GM21528 (cell line): Measurements from ENCODE around the gene SLC26A1.
"Not testable (repeated sequence)": the region's sequence is repeated elsewhere in the genome, so short reads cannot be mapped to it uniquely, and the experiment has no call there.

Source experiments
- ATAC-seq: cut with Tn5 transposase; IDR thresholded peaks from one replicate; pipeline ENCODE4 v1.9.1; 2021; ENCODE audit warnings: mild to moderate bottlenecking, moderate library complexity; ENCODE audit not compliant: unreplicated experiment, low FRiP score

The SLC26A1 gene

DNA sequence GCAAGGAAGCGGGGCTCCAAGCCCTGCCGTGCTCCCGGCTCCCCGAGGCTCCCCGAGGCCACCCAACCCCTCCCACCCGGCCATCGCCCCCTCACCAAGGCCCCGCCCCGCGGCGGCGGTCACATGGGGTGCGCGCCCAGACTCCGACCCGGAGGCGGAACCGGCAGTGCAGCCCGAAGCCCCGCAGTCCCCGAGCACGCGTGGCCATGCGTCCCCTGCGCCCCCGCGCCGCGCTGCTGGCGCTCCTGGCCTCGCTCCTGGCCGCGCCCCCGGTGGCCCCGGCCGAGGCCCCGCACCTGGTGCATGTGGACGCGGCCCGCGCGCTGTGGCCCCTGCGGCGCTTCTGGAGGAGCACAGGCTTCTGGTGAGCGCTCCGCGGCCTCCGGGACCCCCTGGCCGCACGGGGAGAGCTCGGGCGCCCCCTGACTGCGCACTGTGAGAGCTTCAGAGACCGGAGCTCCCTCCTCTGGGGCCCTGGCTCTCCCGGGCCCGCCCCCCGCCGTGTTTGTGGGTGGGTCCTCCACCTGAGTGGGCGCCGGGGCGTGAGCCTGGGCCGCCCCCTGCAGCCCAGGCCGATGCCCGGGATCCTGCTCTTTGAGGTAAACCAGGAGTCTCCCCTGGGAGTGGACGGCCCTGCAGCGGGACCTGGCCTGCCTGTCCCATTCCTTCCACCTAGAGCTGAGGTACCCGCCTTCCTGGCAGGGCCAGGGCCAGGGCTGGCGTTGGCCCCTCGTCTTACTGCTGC lies 6.2 kb downstream of the SLC26A1 start, which contains the start of gene IDUA:
Gene IDUA, plus strand, starts transcription at position 166 of the 745 bp plus-strand sequence. Its CDS starts 41 bp downstream, at position 207.
- peak; percentile 76 for ATAC-seq

GRCh38 chr4:986428-986878 lies 6.8 kb downstream of the SLC26A1 start:
- no peak for ATAC-seq

DNA sequence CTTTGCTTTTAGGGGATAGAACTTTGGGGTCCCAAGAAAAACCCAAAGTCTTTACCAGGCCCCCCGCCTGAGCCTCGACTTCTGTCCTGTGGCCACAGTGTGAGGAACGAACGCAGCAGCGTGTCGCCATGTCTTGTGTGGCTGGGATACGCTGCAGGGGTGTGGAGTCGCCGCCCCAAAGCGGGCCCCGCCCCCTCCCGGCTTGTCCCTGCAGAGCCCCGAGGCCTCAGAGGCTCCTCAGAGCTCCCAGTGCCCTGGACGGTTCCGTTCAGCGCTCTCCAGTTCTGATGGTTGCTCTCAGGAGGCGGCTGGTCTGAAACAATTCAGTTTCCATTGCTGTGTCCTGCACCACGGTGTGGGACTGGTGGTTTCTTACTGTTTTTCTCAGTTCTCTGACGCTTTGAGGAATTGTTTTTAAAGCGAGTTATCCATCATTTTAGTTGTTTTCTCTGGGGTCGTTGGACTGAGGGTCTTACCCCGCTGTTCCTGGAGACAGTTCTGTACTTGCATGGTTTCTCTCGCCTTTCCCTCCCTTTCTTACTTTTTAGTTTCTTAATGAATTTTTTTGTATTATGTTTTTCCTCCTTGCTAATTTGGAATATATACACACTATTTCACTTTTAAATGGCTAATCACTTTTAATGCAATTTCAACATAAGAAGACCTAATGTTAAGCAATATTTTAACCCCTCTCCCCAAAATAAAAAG lies 7.9 kb downstream of the SLC26A1 start:
- no peak for ATAC-seq

- ATAC-seq, result no peak
These were observed 8.7 kb downstream of the SLC26A1 start for GRCh38 chr4:984336-985054.

DNA sequence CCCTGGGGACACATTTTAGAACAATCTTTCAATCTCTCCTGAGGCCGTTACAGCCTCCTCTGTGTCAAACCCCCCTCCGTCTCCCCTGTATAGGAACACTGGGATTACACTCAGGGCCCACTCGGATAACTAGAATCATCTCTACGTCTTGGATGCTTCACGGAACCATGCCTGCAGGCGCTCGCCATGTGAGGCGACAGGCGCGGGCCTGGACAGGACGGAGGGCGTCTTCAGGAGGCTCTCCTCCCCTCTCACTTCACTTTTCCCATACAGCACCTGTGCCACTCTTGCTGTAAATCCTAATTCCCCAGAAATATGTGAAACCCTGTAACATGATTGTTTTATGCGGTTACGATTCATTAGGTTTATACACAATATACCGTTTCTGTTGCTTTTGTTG lies 10.4 kb downstream of the SLC26A1 start:
- no peak for ATAC-seq

- no peak for ATAC-seq
These were observed 10.9 kb downstream of the SLC26A1 start for GRCh38 chr4:982291-982690.

DNA sequence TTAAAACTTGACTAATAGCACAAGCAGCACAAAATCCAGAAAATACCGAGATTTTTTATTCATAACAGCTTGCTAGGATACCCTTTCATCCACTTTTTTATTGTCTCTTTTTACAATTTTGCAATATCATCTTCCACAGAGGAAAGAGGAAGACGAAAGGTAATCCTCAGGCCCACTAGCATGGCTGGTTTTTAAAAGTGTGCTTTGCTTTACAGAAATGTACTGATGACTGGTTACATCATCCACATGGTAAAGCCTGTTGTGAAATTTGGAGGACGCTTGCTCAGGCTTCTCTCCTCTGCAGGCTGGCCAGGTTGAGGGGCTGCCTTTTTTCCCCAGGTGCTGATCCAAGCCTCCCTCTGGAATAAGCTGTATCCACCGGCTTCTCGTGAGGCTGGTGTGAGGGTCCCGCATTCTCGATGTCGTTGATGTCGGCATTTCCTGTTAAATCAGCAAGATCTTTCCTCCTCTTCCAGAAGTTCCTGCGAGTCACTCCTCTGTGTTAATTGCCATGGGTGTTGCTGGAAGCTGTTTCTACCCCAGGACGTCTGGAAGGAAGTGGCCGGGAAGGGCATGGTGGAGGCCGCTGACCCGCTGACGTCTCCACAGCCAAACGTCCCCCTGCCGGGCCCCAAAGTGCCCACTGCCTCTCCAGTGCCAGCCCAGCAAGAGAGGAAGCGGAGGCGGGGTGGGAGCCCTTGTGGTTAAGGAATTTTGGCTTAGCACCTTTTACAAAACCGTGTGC lies 14.1 kb downstream of the SLC26A1 start:
- no peak for ATAC-seq

DNA sequence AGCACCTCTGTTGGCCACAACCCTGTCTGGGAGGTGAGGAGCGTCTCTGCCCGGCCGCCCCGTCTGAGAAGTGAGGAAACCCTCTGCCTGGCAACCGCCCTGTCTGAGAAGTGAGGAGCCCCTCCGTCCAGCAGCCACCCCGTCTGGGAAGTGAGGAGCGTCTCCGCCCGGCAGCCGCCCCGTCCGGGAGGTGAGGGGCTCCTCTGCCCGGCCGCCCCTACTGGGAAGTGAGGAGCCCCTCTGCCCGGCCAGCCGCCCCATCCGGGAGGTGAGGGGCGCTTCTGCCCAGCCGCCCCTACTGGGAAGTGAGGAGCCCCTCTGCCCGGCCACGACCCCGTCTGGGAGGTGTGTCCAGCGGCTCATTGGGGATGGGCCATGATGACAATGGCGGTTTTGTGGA lies 17.2 kb downstream of the SLC26A1 start:
- ATAC-seq, result not testable (repeated sequence)

DNA sequence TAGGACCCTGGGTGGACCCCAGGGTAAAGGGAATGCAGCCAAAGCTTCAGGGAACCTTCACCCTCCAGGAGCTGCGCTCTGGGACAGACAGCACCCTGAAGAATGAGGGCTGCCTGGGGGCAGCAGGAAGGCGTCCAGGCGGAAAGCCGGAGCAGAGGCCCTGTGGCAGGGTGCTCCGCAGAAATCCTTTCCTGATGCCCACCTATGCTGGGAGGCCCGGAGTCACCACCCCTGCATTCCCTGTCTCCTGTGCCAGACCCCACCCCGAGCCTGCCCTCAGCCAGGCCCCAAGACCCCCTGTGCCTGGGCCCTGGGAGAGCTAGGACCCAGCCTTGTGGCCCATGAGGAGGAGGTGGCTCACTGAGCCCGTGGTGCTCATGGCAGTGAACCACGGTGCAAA lies 18.5 kb downstream of the SLC26A1 start:
- no peak for ATAC-seq

DNA sequence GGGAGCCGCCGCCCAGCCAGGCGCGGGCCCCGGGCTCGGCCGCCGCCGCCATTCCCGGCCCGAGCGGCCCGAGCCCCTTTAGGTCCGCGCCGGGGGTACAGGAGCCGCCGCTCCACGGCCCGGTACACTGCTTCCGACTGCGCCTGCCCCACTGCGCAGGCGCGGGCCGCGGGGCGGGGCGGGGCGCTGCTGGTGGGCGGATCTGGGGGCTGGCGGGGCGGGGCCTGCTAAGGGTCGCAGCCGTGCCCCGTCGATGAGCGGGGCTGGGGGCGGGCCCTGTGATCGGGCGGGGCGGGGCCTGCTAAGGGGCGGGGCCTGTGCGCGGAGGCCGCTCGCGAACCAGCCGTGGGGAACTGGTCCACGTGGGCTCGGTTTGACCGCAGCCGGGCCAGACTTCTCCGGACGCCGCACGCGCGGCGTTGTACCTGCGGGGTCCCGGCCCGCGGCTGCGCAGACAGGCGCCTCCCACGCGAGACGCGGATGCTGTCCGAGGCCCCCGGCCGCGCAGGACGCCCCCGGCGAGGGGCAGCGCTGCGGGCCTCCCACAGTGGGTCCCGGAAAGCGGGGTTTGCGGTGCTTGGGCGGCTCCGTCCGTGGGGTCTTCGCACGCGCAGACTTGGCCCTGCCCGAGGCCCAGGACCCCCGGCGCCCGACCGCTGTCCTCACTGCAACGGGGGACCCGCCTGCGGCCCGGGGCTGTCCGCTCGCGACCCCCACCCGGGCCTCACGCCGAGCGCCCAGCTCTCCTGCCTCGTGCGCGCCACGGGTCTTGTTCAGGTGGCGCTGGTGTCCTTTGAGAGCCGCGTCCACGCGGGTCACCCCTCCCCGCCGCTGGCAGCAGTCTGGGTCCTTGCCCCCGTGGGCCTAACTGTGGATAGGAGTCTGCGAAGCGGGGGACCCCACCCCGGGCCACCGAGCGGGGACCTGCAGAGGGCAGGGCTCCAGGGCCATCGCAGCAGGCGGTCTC lies 19.5 kb downstream of the SLC26A1 start, which contains the start of gene DGKQ:
Gene DGKQ, minus strand, starts transcription at position 139 of the 967 bp plus-strand sequence. Its CDS starts 87 bp downstream, at position 52.
- ATAC-seq, result peak; percentile 62

GRCh38 chr4:972651-973424 lies 20.4 kb downstream of the SLC26A1 start:
- peak; percentile 53 for ATAC-seq

GRCh38 chr4:971666-972500 lies 21.3 kb downstream of the SLC26A1 start:
- ATAC-seq, result no peak

DNA sequence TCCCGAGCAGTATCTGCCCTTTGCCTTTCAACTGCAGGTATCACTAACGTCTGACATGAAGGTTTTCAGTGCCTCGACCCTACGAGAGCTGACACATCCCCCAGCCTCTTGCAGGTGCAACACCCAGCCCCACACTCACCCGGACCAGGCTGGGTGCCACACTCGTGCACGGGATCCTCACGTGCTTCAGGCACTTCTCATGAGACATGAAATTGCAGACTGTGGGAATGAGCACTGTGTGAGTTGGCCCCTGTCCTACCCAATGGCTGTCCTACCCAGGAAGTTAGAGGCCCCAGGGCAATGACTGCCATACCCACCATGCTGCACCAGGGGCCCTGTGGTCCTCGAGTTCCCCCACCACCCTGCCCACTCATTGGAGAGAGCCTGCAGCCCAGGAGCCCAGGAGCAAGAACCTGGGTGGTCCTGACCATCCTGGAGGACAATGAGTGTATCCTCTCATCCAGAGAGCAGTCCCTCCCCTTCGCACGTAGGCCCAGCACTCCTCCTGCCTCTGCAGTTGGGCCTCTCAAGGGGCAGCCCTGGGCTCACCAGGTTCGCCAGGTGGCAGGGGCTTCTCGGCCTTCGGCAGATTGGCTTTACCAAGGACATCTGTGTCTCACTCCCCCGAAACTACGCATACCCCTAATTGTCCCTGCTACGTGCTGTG lies 22.2 kb downstream of the SLC26A1 start:
- ATAC-seq, result no peak

DNA sequence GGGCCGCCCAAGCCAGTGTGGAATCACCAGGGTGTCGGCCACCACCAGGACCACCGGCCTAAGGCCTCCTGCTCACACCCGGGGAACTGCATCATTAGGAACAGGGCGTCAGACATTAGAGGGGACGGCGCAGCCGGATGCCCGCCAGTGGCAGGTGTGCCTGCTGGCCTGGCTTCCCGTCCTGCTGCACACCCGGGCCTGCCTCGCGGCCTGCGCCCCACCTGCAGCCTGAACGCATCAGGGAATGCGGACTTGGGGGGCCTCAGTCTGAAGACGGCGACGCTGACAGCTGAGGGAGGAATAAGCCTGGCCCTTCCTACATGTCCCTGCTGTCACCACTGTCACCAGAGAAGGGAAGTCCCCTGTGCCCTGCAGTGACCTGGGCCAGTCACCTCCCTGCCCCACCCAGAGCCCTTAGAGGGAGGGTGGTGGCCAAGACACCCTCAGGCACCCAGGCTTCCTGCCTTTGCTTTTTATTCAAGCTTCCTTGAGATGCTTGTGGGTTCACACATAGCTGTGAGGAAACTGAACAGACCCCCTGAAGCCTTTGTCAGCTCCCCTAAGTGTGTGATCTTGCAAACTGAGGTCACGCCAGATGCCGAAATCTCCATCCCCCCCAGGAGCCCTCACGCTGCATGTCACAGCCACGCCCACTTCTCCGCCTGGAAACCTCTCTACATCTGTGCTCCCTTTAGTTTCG lies 23.0 kb downstream of the SLC26A1 start:
- no peak for ATAC-seq

DNA sequence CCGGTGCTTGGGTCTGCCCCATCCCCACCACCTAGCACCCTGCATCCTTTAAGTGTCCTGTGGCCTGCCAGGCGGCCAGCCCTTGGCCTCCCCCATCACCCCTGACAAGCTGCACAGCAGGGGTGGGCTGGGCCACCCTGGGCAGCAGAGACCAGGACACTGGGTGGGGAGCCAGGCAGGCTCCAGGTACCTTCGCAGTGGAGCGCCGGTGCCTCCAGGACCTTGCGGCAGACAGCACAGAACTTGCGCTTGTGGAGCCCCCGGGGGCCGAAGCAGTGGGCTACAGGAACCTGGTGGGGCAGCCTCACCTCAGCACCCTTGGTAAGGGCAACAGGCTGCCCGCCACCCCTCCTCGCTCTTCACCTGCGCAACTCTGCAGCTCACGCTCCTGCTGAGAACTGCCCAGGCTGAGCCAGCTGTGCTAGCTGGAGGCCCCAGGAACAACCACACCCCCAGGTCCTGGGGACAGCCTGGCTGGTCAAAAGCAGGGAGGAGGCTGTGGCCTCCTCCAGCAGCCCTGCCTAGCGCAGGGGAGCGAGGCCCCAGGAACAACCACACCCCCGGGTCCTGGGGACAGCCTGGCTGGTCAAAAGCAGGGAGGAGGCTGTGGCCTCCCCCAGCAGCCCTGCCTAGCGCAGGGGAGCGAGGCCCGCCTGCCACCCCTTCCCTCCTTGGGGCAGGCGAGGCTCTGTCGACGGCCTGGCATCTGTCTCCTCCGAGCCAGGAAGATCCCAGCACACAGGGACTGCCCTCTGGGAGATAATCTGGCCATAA lies 24.4 kb downstream of the SLC26A1 start:
- no peak for ATAC-seq

- ATAC-seq, result no peak
These were observed 25.0 kb downstream of the SLC26A1 start for GRCh38 chr4:968221-968620.
